GM12878 (cell line): ENCODE measurements around the gene LCT. TPM values are rescaled to one million over a fixed set of nuclear protein-coding genes. Genes with fewer than 3 reads are reported as not detected.

Source experiments
- ATAC-seq: fragments of 200-7000 bp; cut with Tn5 transposase; 3 replicates; pipeline ENCODE4 v1.9.1; 2020; ENCODE audit warnings: mild to moderate bottlenecking, moderate library complexity
- BruUV-seq: library from RNA; stranded (reverse); fragments of 400-500 nt; replicated peaks from 2 replicates; lab custom pipeline; 2021; lab: Mats Ljungman, UMichigan
- CTCF ChIA-PET: fragments of 300-600 bp; sonication (Branson Sonifier 250); formaldehyde crosslinking; extraction: SDS; loops from one replicate; lab custom pipeline; 2021; ENCODE audit warnings: inconsistent platforms; lab: Yijun Ruan, JAX
- POLR2A ChIA-PET: fragments of 350-600 bp; formaldehyde crosslinking; extraction: SDS; loops from one replicate; lab custom pipeline; 2021; ENCODE audit warnings: inconsistent platforms; lab: Charles Lee
- RAD21 ChIA-PET: fragments of 300-600 bp; sonication (Branson Sonifier 250); formaldehyde crosslinking; loops from one replicate; lab custom pipeline; 2023; ENCODE audit warnings: antibody characterized with exemption; ENCODE audit not compliant: unreplicated experiment; lab: Charles Lee
- SMC1A ChIA-PET: fragments of 300-600 bp; sonication (Branson Sonifier 250); formaldehyde crosslinking; loops from one replicate; lab custom pipeline; 2023; ENCODE audit not compliant: unreplicated experiment, uncharacterized antibody; lab: Charles Lee
- DNase-seq: peaks from one replicate; pipeline ENCODE4 v3.0.0-alpha.2; 2011; ENCODE audit warnings: low read depth, low spot score
- FAIRE-seq: peaks from 3 replicates; lab custom pipeline; 2011; peaks lifted over from hg19 to GRCh38; lab: Jason Lieb, UNC
- H2AFZ ChIP-seq: 2 replicates; pipeline ENCODE4 v1.6.0; 2011; ENCODE audit warnings: low read depth, low read length, control low read depth; ENCODE audit not compliant: control insufficient read depth
- H3K27ac ChIP-seq: 2 replicates; pipeline ENCODE4 v1.5.1; 2011; ENCODE audit warnings: control low read depth; ENCODE audit not compliant: control insufficient read depth, insufficient read depth
- H3K27me3 ChIP-seq, 2 experiments: replicated peaks in 1 of 2; 2 replicates each; pipeline versions ENCODE4 v1.6.0 to v1.6.1; 2011; ENCODE audit warnings: low read length in 1 of 2; ENCODE audit not compliant: control insufficient read depth in 2 of 2, insufficient read depth in 2 of 2
- H3K36me3 ChIP-seq, 2 experiments: 2 replicates each; pipeline ENCODE4 v1.5.1; 2011; ENCODE audit warnings: low read length in 1 of 2; ENCODE audit not compliant: control insufficient read depth in 2 of 2, insufficient read depth in 2 of 2
- H3K4me1 ChIP-seq: 2 replicates; pipeline ENCODE4 v1.6.1; 2011; ENCODE audit warnings: mild to moderate bottlenecking, low read length, moderate library complexity, mixed read lengths; ENCODE audit not compliant: control insufficient read depth, insufficient read depth
- H3K4me2 ChIP-seq: 2 replicates; pipeline ENCODE4 v1.6.0; 2011; ENCODE audit warnings: control low read depth; ENCODE audit not compliant: control insufficient read depth, insufficient read depth
- H3K4me3 ChIP-seq: fragments of 200-600 bp; sonication (generic); 2 replicates; pipeline ENCODE4 v1.5.1; 2016
- H3K79me2 ChIP-seq: 2 replicates; pipeline ENCODE4 v1.6.0; 2011; ENCODE audit warnings: low read length; ENCODE audit not compliant: control insufficient read depth, insufficient read depth
- H3K9ac ChIP-seq: 2 replicates; pipeline ENCODE4 v1.8.0; 2011; ENCODE audit warnings: low read length, control low read depth, mixed read lengths; ENCODE audit not compliant: control insufficient read depth, insufficient read depth
- H3K9me3 ChIP-seq: replicated peaks from 3 replicates; pipeline ENCODE4 v1.5.1; 2011; ENCODE audit warnings: mild to moderate bottlenecking, low read length; ENCODE audit not compliant: control insufficient read depth, insufficient read depth
- H4K20me1 ChIP-seq: 2 replicates; pipeline ENCODE4 v1.6.0; 2011; ENCODE audit not compliant: control insufficient read depth, insufficient read depth
- HDGF ChIP-seq: fragments of 450-650 bp; IDR thresholded peaks from 2 replicates; pipeline ENCODE4 v1.6.1; 2016; ENCODE audit warnings: antibody characterized with exemption
- IKZF2 ChIP-seq, 2 experiments: fragments of 450-650 bp; IDR thresholded peaks; 2 replicates each; pipeline ENCODE4 v1.6.1; 2017; ENCODE audit warnings: mild to moderate bottlenecking in 2 of 2, moderate library complexity in 2 of 2
- NR2F1 ChIP-seq: fragments of 450-650 bp; conservative IDR thresholded peaks from 2 replicates; pipeline ENCODE4 v1.6.1; 2017; ENCODE audit warnings: mild to moderate bottlenecking
- POLR2AphosphoS5 ChIP-seq: IDR thresholded peaks from 2 replicates; pipeline ENCODE4 v1.6.1; 2011; ENCODE audit warnings: mild to moderate bottlenecking, low read length, inconsistent platforms
- RBBP5 ChIP-seq: fragments of 200-600 bp; sonication (generic); conservative IDR thresholded peaks from 2 replicates; pipeline ENCODE4 v1.6.1; 2016
- RELB ChIP-seq: fragments of 450-650 bp; IDR thresholded peaks from 2 replicates; pipeline ENCODE4 v1.6.1; 2017; ENCODE audit warnings: low read depth, mild to moderate bottlenecking, moderate library complexity
- SMAD1 ChIP-seq: fragments of 450-650 bp; IDR thresholded peaks from 2 replicates; pipeline ENCODE4 v1.6.1; 2018; ENCODE audit warnings: mild to moderate bottlenecking, low read depth; ENCODE audit not compliant: partially characterized antibody
- SRF ChIP-seq, 2 experiments: IDR thresholded peaks; 2 replicates each; pipeline ENCODE4 v1.6.1; 2011; ENCODE audit warnings: low read depth in 2 of 2, low read length in 2 of 2, mild to moderate bottlenecking in 1 of 2, moderate library complexity in 1 of 2
- ZSCAN29 ChIP-seq: fragments of 450-650 bp; IDR thresholded peaks from 2 replicates; pipeline ENCODE4 v1.6.1; 2017; ENCODE audit warnings: mild to moderate bottlenecking, moderate library complexity
- WGBS: methylation state at CpG from one replicate; pipeline ENCODE4 v1.1.6; 2016; ENCODE audit warnings: low lambda C conversion rate; ENCODE audit not compliant: insufficient replicate concordance, insufficient coverage; ENCODE audit errors: missing lambda C conversion rate; 5-methylcytosine and 5-hydroxymethylcytosine counted together
- in situ Hi-C: fragments of 300-500 bp; cut with MboI; formaldehyde crosslinking; loops from 9 replicates; pipeline ENCODE4 v1.14.3; 2018; ENCODE audit warnings: mixed read lengths
- intact Hi-C: fragments of 100-400 bp; cut with micrococcal nuclease; formaldehyde crosslinking; loops from one replicate; pipeline ENCODE4 v1.14.2; 2022; ENCODE audit not compliant: unreplicated experiment
- polyA plus RNA-seq, 11 experiments: library from polyadenylated mRNA; depleted of rRNA in 4 of 11; unstranded in 6 of 11; stranded (reverse) in 5 of 11; fragments of >200 nt; fragmentation: Nextera tagmentation in 4 of 11; fragmentation: Illumina TruSeq in 1 of 11; extraction: Ambion mirVana in 4 of 11; extraction: Trizol in 1 of 11; gene quantifications; 1 replicate in 1 of 11; 2 replicates in 10 of 11; pipeline versions ENCODE4 v1.2.1 to v1.2.3, GENCODE V29; 2011 to 2016; ENCODE audit warnings: inconsistent platforms in 2 of 11, missing spikeins in 2 of 11, low read depth in 1 of 11
- total RNA-seq, 4 experiments: library from RNA; depleted of rRNA in 3 of 4; stranded (reverse); fragments of >200 nt in 3 of 4; fragmentation: Illumina TruSeq in 1 of 4; extraction: Trizol in 1 of 4; gene quantifications; 2 replicates each; pipeline versions ENCODE4 v1.2.1 to v1.2.3, GENCODE V29; 2013 to 2021
- TF ChIP-seq, protein P1 (sequence below): fragments of 450-650 bp; IDR thresholded peaks from 2 replicates; pipeline ENCODE4 v1.6.1; 2018; ENCODE audit warnings: borderline replicate concordance, mild to moderate bottlenecking; ENCODE audit not compliant: partially characterized antibody

Gene LCT
- total and polyA plus RNA-seq, 10 of the 15 experiments (the other 5 are each of a cell fraction or from before 2014, with no cell fraction given) = 0.02 to 0.09 (median 0.07) TPM; not detected in 3

DNA sequence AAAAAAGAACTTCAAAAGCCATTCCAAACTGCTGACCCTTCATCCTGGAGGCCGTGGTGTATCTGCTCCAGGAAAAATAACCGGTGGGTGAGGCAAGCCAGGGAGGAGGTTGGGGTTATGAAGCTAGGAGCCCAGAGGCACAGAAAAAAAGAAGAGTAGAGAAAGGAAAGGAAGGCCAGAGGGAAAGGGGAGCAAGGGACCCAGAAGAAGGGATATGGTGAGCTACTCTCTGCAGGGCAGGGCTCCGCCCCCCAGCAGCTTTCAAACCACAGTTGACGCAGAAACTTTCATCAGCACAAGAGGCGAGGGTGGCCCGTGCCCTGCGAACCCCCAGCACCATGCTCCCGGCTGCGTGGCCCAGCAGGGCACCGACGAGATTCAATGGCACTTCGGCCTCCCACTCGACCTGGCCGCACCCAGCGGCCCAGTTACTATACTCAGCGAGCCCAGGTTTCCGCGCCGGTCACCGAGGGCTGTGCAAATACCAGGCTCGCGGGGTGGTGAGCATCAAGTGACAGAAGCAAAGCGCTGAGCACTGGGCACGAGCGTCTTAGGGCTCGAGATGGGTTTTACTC lies 38.6 kb upstream of the LCT start (continued):
- TF ChIP-seq SMAD1 = no peak
- no peak for TF ChIP-seq HDGF
- no peak for TF ChIP-seq RBBP5
- no peak for TF ChIP-seq SRF (IDR thresholded peaks at IDR 0.05; ENCODE audit: low read depth in 2 of 2, low read length in 2 of 2)
- peak; percentile 79 for TF ChIP-seq POLR2AphosphoS5

GRCh38 chr2:135874777-135875365 lies 37.9 kb upstream of the LCT start:
- Histone ChIP-seq H3K36me3 (peaks cover 3 to 8% of the 10 kb centered on the region in 2 experiments; a peak in 3 of 4 replicates), H4K20me1 (no peaks in the 10 kb centered on the region), H3K27ac (peak overlapping the region; percentile 86), H2AFZ (no peak overlapping the region; the same call in 1 of the 2 replicates), H3K4me1 (peaks cover 4% of the 10 kb centered on the region; the same call in 1 of the 2 replicates), H3K9ac (peak overlapping the region; percentile 93), H3K4me3 (peak overlapping the region; percentile 95), H3K79me2 (peaks cover 33% of the 10 kb centered on the region), H3K4me2 (peak overlapping the region; percentile 79), H3K9me3 (no peaks in the 10 kb centered on the region), H3K27me3 (no peaks in the 10 kb centered on the region)
- CTCF ChIA-PET = interaction anchor here (0.6 to 2.3 kb wide), 2 partner anchors 36 to 77 kb away, joined by 3 to 9 read pairs; no protein-coding TSS in a partner anchor
- BruUV-seq = no TSS peak
- peak; percentile 34 for ATAC-seq
- TF ChIP-seq, protein P1, sequence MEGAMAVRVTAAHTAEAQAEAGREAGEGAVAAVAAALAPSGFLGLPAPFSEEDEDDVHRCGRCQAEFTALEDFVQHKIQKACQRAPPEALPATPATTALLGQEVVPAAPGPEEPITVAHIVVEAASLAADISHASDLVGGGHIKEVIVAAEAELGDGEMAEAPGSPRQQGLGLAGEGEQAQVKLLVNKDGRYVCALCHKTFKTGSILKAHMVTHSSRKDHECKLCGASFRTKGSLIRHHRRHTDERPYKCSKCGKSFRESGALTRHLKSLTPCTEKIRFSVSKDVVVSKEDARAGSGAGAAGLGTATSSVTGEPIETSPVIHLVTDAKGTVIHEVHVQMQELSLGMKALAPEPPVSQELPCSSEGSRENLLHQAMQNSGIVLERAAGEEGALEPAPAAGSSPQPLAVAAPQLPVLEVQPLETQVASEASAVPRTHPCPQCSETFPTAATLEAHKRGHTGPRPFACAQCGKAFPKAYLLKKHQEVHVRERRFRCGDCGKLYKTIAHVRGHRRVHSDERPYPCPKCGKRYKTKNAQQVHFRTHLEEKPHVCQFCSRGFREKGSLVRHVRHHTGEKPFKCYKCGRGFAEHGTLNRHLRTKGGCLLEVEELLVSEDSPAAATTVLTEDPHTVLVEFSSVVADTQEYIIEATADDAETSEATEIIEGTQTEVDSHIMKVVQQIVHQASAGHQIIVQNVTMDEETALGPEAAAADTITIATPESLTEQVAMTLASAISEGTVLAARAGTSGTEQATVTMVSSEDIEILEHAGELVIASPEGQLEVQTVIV = no peak
- TF ChIP-seq IKZF2 (IDR thresholded peaks at IDR 0.05) (0 out of 4 replicates have a peak, but pooled peaks of 1 of the 2 experiments have one; percentile 34), NR2F1 (peak; percentile 56; the same call in 1 of the 2 replicates), ZSCAN29 (0 out of 2 replicates have a peak, but pooled peaks have one; percentile 7), RELB (no peak)
- no peak for FAIRE-seq
- under 1% methylated on average over 19 of the region's 19 CpGs for WGBS
- DNase-seq = no peak
- in situ Hi-C loops (no loop called here), intact Hi-C loops (loop anchor here (5.0 kb wide), 1 partner anchor 133 kb away; the partner anchor contains the start of gene UBXN4)
- RAD21 ChIA-PET = interaction anchor here (0.6 to 2.2 kb wide), 7 partner anchors 8 to 510 kb away, joined by 3 to 11 read pairs (median 4); no protein-coding TSS in a partner anchor
- SMC1A ChIA-PET = interaction anchor here (0.8 to 2.0 kb wide), 8 partner anchors 9 to 547 kb away, joined by 3 to 8 read pairs (median 4); no protein-coding TSS in a partner anchor
- POLR2A ChIA-PET = interaction anchor here (0.6 to 1.9 kb wide), 7 partner anchors 20 to 509 kb away, joined by 3 to 7 read pairs (median 4); partner anchors contain the start of gene LCT
